Endometrium (tissue), 2 donors: ENCODE data around the gene TMEM134.
"Not testable (repeated sequence)": the region's sequence is repeated elsewhere in the genome, so short reads cannot be mapped to it uniquely, and the experiment has no call there.

ENCODE experiments used
- FAIRE-seq: peaks from 2 replicates; lab custom pipeline; 2012; peaks lifted over from hg19 to GRCh38; lab: Jason Lieb, UNC
- donor health status: control.
- donor health status: control.

TMEM134 gene, protein sequence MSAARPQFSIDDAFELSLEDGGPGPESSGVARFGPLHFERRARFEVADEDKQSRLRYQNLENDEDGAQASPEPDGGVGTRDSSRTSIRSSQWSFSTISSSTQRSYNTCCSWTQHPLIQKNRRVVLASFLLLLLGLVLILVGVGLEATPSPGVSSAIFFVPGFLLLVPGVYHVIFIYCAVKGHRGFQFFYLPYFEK

DNA sequence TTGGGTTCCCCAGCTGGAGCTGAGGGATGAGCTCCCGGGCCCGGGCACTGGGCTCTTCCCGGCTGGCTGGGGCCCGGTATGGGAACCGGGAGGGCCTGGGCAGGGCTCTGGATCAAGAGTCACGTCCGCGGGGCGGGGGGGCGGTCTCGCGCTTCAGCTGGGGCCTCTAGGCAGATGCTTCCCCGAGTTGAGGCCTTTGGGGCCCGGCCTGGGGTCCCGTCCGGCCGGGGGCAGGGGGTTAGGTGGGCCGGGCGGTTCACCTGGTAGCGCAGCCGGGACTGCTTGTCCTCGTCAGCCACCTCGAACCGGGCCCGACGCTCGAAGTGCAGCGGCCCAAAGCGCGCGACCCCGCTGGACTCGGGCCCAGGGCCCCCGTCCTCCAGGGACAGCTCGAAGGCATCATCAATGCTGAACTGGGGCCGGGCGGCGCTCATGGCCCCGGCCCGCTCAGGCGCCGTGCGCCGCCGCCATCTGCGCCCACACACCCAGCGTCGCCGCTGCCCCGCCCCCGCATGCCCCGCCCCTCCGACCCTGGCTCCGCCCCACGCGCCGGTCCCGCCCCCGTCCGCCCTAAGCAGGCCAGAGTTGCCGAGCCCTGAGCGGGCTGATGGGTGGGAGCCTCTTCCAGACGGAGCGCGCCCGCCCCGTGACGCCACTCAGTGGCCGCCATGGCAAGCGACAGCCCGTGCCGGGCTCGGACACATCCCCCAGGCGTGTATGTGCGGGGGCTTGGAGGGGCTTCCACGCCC, at the start of gene TMEM134:
TMEM134 (minus strand) TSS at position 493 of the 749 bp plus-strand sequence; CDS start at position 434, 59 bp downstream.
- no peak for FAIRE-seq

DNA sequence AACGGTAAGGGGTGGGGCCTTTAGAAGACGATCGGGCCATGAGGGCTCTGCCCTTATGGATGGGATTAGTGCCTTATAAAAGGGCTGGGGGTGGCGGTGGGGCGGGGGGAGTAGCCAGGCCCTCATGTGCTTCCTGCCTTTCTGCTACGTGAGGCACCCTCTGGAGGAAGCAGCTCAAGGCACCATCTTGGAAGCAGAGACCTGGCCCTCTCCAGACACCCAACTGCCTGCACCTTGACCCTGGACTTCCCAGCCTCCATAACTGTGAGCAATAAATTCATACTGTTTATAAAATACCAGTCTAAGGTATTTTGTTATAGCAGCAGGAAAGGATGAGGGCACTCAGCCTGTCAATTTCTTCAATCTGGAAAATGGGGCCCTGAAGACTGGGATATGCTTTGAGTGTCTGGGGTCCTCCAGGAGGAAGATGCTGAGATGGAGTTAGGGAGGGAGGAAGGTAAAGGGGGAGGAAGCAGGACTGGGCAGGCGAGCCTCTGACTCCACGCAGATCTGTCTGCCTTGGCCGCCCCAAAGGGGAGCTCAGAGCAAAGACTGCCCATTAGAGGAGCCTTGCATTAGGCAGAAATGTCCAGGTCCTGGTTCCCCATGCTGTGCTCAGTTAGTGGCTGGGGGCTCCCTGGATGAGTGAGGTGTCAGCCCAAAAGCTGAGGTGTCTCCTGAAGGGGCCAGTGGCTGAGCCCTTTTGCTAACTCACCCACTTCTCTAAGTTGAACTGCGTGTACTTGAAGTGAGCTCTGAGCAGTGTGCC, 48.9 kb upstream of the TMEM134 start:
- FAIRE-seq: no peak

DNA sequence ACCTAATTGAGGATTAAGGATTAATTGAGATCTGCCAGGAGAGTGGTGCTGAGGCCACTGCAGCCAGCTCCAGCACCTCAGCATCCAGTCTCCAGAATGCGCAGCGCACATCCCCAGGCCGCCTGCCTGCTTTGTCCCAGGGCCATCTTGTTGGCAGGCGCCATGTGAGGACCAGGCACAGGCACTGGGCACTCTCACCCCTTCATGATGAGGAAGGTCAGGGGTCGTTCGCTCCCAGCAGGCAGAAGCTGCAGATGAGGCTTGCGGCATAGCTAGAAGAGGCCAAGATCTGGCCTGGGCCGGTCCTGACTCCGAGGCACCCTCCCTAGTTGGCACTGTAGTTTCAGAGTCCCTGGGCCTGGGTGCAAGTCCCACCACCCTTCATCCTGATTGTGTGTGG, 47.8 kb upstream of the TMEM134 start:
- FAIRE-seq: no peak

- FAIRE-seq: no peak
These were observed 45.1 kb upstream of the TMEM134 start for GRCh38 chr11:67514116-67514515.

DNA sequence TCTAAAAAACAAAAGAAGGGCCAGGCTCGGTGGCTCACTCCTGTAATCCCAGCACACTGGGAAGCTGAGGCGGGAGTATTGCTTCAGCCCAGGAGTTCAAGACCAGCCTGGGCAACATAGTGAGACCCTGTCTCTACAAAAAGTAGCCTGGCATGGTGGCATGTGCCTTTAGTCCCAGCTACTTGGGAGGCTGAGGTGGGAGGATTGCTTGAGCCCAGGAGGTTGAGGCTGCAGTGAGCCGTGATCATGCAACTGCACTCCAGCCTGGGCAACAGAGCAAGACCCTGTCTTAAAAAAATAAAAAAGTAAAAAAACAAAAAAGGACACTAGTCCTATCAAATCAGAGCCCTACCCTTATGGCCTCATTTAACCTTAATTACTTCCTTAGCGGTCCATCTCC, 42.5 kb upstream of the TMEM134 start:
- not testable (repeated sequence) for FAIRE-seq

GRCh38 chr11:67510023-67510345, 40.9 kb upstream of the TMEM134 start:
- no peak for FAIRE-seq

DNA sequence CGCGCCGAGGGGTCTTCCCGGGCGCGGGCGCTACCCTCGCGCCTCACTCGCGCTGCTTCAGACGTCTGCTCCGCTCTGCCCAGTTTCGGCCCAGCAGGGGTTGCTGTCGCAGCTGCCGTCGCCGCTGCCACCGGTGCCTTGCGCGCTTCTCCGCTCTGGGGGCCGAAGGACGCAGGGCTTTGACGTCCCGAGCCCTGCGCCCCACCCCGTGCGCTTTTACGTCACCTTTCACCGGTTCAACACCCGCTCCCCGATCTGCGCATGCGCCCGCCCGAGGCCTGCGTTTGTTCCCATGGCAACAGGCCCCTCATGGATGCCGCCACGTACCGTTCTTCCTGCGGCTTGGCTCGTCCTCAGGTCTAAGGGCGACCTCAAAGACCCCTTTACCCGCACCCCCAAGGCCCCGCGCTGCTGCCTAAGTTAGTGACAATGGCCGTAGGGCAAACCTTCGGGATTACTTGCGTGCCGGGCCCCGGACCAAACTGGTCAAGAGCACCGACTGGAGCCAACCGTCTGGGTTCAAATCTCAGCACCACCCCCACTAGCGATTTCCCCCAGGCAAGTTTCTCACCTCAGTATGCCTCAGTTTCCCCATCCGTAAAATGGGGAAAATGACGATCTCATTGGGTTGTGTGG, 39.6 kb upstream of the TMEM134 start:
- FAIRE-seq: no peak

- peak; percentile 88 for FAIRE-seq
These were observed 38.9 kb upstream of the TMEM134 start, which contains the start of gene CDK2AP2 for GRCh38 chr11:67507864-67508485. Gene CDK2AP2 (minus strand): TSS chr11:67508162. CDS start chr11:67508082, 80 bp downstream.

DNA sequence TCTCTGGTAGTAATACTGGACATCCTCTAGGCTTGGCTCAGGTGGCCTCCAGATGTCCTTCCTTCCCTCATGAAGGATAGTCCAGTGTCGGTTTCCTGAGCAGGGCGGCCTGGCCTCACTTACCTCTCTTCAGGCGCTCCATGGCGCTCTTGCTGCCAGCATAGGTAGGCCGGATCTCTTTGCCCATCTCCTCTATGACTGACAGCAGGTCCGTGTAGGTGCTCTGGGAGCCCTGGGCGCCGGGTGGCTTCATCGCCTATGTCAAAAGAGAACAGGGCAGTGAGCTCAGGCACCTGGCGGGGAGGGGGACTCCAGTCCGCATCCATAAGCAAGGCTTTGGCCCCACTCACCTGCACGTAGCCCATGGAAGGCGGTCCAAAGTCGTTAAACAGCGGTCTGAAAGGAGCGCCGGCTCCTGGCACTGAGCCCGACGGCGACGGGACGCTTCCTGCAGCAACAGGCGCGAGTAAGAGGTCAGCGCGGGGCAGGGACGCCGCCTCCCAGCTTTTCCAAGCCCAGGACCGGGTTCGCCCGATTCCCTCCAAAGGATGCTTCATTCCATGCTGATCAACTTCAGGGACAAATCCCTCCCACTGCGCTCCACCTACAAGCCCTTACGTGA, 38.3 kb upstream of the TMEM134 start:
- FAIRE-seq: no peak

GRCh38 chr11:67506426-67507051, 37.5 kb upstream of the TMEM134 start:
- FAIRE-seq: no peak

DNA sequence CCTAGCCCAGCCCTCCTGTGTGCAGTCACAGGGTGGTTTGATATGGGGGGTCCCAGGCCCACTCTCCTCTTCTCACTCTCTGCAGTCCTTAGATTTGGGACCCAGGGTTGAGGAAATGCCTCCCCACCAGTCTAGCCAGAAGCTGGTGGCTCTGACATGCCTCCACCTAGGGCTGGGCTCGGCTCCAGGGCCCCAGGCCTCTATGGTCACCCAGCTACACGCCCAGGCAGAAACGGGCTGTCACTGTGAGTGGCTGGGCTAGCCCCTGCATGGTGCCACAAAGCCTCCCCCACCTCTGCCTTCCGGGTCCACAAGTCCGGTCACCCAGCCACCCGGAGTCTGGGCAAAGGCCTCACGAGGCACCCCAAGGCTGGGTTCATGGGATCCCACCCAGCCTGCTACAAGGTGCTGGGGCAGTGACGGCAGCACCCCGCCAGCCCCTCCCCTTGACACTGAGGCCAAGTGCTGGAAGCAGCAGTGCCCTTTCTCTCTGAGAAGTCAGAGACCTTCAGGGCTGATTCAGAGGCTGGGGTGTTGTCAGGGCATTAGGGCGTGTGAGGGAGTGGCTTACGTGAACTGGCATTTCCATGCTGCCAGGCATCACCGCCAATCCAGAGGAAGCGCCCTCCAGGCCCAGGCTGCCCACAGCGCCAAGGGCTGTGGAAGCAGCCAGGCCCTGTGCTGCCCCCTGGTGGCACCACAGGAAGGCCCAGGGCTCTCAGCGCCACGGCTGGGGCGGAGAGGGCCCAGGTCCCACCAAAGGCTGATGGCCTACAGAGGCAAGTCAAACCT, 36.8 kb upstream of the TMEM134 start:
- FAIRE-seq: no peak

DNA sequence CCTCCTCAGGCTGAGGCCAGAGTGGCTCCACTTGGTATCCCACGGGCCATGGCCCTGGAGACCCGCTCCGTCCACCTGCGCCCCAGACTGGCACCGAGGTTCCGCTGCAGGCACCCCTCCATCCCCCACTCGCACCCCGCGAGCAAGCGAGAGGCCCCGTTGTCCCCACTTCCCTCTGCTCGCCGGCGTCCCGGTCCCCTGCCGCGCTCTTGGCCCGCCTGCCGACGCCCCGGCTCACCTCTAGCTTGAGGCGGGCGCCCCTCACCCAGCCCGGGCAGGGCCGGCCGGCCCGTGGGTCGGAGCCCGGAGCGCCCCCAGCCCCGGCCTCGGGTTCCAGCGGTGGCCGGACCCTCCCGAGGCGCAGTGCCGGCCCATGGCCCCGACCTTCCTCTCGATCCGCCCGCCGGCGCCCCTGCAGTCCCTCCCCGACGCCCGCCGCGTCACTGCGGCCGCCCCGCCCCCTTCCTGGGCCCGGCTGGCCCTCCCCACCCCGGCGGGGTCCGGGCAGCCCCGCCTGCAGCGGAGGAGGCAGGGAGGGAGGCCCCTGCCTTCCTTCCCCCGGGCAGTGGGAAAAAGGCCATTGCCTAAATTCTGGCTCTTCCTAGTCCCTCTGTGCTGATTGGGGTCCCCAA, 36.0 kb upstream of the TMEM134 start, which contains the start of gene PITPNM1:
PITPNM1 (minus strand) TSS at position 414 of the 632 bp plus-strand sequence. CDS start 1,183 bp downstream, outside the sequence.
- FAIRE-seq: no peak

DNA sequence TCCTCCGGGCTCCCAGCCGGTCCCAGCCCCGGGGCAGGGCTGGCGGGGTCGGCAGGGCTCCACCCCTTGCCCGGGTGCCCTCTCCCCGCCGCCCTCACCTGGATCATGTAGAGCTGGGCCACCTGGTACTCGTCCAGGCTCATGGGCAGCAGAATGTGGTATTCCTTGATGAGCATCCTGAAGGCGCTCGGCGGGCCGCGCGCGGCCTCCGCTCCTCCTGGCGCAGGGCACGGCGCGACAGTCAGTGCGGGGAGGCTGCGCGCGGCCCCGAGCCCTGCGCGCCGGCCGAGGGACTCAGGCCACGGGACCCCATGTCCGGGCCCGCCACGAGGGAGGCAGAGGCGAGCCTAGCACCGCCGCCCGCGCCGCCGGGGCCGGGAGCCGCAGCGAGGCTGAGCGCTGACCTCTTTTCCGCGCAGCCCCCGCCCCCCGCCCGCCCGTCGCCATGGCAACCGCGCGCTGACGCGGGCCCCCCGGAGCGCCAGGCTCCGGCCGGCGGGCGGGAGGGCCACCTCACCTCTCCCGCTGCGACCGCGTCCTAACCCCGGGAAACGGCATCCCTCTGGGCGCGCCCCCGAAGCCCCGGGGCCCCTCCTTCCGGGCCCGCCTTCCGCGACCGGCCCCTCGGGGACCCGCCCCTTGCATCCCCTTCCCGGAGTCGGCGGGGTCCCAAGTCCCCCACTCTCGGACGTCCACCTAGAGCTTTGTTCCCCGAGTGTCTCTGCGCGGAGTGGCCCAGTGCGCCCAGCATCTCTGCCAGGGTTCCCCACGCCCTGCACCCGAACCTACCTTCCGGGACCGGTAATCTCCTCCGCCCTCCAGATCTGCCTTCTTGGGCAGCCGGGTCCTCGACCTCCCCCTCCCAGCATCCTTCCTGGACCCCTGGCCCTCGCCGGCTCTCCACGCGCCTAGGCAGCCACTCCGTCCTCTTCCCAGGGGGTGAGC, 35.2 kb upstream of the TMEM134 start:
- FAIRE-seq: no peak

DNA sequence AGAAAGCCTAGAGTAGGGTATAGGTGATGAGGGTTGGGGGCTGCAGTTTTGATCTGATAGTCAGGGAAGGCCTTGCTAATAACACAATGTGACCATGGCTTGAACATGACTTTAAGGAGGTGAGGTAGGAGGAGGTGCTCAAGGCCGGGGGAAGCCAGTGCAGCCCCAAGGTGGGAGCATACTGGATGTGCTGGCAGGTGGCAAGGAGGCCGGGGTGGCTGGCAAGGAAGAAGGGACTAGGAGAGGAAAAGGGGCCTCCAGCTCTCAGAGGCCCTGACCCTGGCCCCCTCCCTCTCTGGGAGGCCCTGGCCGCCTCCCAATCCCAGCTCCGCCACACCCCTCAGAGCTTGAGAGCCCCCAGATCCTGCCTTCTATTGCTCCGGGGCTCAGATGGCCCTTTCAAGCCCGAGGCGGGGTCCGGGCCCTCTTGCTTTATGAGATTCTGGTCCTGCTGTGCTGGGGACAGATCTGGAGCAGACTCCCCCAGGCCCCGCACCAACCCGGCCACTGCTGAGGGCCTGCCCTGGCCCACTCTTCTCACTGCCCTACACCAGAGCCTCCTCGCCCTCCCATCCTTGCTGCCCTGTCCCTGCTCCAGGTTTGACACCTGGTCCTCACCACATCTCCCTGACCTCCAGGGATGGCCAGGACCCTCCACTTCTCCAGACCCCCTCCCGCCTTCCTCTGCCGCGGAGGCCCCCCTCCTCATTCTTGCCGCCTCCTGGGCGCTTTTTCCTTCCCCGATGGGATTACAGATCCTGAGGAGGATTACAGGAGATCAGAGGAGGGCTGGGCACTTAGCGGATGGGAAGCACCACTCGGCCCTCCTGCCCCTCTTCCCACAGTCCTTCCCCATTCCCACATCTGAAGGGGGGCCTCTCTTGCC, 34.3 kb upstream of the TMEM134 start:
- no peak for FAIRE-seq

DNA sequence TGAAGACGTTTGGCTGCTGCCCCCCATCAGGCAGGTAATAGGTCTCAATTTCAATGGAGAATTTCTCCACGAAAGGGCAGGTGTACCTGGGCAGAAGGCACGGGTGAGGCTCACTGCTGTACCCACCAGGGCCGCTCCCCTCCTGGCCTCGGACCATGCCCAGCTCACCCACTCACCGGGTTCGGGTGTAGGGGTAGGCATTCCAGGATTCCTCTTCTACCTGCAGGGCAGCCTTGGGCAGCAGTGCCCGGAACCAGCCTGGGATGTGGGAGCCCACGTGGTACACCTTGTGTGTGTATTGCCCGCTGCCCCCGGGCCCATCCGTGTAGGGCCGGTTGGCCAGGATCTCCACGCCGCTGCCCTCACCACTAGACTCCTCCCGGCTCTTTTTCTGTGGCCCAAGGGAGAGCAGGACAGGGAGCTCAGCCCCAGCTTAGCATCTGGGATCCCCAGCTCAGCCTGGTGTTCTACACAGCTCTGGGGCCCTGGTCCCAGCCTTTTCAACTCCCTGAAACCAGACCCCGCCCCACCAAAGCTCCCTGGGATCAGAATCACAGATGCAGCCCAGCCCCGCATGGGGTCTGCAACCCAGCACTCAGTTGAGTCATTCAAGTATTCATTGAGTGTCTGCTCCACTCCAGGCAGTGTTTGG, 33.4 kb upstream of the TMEM134 start:
- no peak for FAIRE-seq

- no peak for FAIRE-seq
These were observed 32.8 kb upstream of the TMEM134 start for GRCh38 chr11:67501854-67502253.
